ENCODE data around the gene ANKRD31.

ANKRD31 gene

GRCh38 chr5:75199946-75200345 lies 36.7 kb downstream of the ANKRD31 start:
- TF ChIP-seq CTCF (conservative IDR thresholded peaks at IDR 0.05; ENCODE audit: low read length) = no peak
- no peak overlapping the region for H3K4me3 ChIP-seq (ENCODE audit: low read length)
- DNase-seq (ENCODE audit: low read depth) = no peak

GRCh38 chr5:75199071-75199470 lies 37.6 kb downstream of the ANKRD31 start:
- DNase-seq (ENCODE audit: low read depth) = no peak
- no peak overlapping the region for H3K4me3 ChIP-seq (ENCODE audit: low read length)
- no peak for TF ChIP-seq CTCF (conservative IDR thresholded peaks at IDR 0.05; ENCODE audit: low read length)

- no peak overlapping the region for H3K4me3 ChIP-seq (ENCODE audit: low read length)
- no peak for DNase-seq (ENCODE audit: low read depth)
- TF ChIP-seq CTCF (conservative IDR thresholded peaks at IDR 0.05; ENCODE audit: low read length) = no peak
Measured at GRCh38 chr5:75197745-75198144, 38.9 kb downstream of the ANKRD31 start.

DNA sequence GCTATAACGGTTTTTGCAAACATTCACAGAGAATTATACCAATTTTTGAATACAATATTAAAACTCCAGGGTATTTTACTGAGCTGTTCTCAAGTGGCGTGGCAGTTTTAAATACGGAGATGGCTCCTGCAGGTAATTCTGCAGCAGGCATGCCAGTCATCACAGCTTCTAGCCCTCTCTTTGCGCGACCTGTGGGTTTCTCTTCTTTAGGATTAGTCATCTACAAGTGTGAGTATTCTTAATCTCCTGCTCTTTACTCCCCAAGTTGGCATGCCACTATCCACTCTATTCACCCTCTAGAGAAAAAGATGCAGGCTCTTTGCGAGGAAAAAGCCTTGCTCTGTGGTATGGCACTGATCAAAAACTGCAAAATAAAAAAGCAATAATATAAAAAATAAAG lies 43.9 kb downstream of the ANKRD31 start:
- no peak for TF ChIP-seq CTCF (conservative IDR thresholded peaks at IDR 0.05; ENCODE audit: low read length)
- H3K4me3 ChIP-seq (ENCODE audit: low read length) = no peak overlapping the region
- no peak for DNase-seq (ENCODE audit: low read depth)

DNA sequence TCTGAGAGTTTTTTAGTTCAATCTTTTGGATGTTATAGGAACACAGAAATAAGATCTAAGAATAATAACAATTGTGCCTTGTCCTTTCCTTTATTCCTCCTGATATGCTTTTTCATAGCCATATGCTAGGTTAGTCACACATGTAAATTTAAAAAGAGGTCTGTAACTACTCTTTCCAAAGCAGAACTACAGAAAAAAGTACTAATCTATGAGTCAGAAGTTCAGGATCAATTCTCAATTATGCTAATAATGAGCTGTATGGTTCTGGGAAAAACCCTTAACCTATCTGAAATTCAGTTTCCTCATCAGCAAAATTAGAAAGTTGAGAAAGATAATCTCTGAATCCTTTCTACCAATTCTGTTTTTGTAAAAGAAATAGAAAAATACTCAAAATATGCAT lies 44.4 kb downstream of the ANKRD31 start:
- no peak for TF ChIP-seq CTCF (conservative IDR thresholded peaks at IDR 0.05; ENCODE audit: low read length)
- no peak for DNase-seq (ENCODE audit: low read depth)
- H3K4me3 ChIP-seq (ENCODE audit: low read length) = no peak overlapping the region

GRCh38 chr5:75190227-75190626 lies 46.5 kb downstream of the ANKRD31 start:
- TF ChIP-seq CTCF (conservative IDR thresholded peaks at IDR 0.05; ENCODE audit: low read length) = no peak
- no peak overlapping the region for H3K4me3 ChIP-seq (ENCODE audit: low read length)
- no peak for DNase-seq (ENCODE audit: low read depth)

DNA sequence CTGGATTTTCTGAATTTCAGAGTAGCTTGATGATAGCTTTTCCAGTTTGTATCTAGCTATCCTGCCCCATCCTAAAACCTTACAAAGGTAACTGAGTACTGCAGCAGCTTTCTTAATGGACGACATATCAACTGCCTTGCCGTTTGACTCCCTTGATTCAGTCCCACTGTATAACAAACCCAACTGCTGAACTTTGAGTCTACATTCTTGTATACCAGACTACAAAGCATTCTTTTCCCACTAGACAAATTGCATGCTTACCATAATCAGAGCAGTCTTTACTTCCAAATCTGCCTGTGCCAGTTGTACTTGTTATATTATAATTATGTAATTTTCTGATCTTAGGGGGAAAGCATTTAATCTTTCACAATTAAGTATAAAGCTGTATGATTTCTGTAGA lies 47.3 kb downstream of the ANKRD31 start:
- DNase-seq (ENCODE audit: low read depth) = no peak
- H3K4me3 ChIP-seq (ENCODE audit: low read length) = no peak overlapping the region
- TF ChIP-seq CTCF (conservative IDR thresholded peaks at IDR 0.05; ENCODE audit: low read length) = no peak
